Parathyroid adenoma (tissue), 2 donors: Measurements from ENCODE around the gene CDCP1.

Experiments
- H2AFZ ChIP-seq: fragments of 300-600 bp; sonication (generic); one replicate; pipeline ENCODE4 v1.7.0; 2017; ENCODE audit warnings: antibody characterized with exemption, mild to moderate bottlenecking
- H3K27ac ChIP-seq: fragments of 300-600 bp; sonication (generic); one replicate; pipeline ENCODE4 v1.7.0; 2017
- H3K27me3 ChIP-seq: fragments of 300-600 bp; sonication (generic); one replicate; pipeline ENCODE4 v1.7.0; 2017; ENCODE audit warnings: low read length; ENCODE audit not compliant: control insufficient read depth, insufficient read depth
- H3K36me3 ChIP-seq: fragments of 300-600 bp; sonication (generic); one replicate; pipeline ENCODE4 v1.7.0; 2017; ENCODE audit warnings: low read length; ENCODE audit not compliant: control insufficient read depth, insufficient read depth
- H3K4me1 ChIP-seq: fragments of 300-600 bp; sonication (generic); one replicate; pipeline ENCODE4 v1.7.0; 2017; ENCODE audit warnings: control low read depth
- H3K4me2 ChIP-seq: fragments of 300-600 bp; sonication (generic); one replicate; pipeline ENCODE4 v1.7.0; 2017; ENCODE audit warnings: low read length
- H3K4me3 ChIP-seq: fragments of 300-600 bp; sonication (generic); one replicate; pipeline ENCODE4 v1.7.0; 2017; ENCODE audit warnings: low read depth, low read length
- H3K79me2 ChIP-seq: fragments of 300-600 bp; sonication (generic); one replicate; pipeline ENCODE4 v1.7.0; 2017; ENCODE audit warnings: control low read depth
- H3K9ac ChIP-seq: fragments of 300-600 bp; sonication (generic); one replicate; pipeline ENCODE4 v1.7.0; 2017; ENCODE audit warnings: mild to moderate bottlenecking
- H3K9me3 ChIP-seq: fragments of 300-600 bp; sonication (generic); one replicate; pipeline ENCODE4 v1.7.0; 2017; ENCODE audit warnings: low read length; ENCODE audit not compliant: control insufficient read depth
- TF ChIP-seq, protein P1 (sequence below): fragments of 300-600 bp; sonication (generic); IDR thresholded peaks from one replicate; pipeline ENCODE4 v1.7.0; 2017; ENCODE audit warnings: antibody characterized with exemption, mild to moderate bottlenecking
- donor health status: primary hyperparathyroidism.

CDCP1 gene

DNA sequence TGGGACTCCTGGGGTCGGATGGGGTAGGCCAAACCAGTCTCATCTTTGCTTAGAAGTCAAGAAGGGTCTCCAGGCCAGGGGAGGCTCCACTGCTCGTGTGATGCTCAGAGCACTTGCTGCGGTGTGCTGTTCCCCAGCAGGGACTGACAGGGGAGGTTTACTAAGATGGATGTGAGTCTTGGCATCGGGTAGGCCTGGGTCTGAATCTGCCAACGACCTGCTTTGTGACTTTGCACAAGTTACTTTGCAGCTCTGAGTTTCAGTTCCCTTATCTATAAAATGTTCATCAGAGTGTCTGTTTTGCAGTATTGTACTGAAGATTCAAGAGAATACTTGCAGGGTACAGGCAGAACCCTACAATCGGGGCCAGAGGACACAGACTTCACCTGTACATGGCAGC is 17.3 kb upstream of the CDCP1 start:
- no peak overlapping the region for H3K4me2 ChIP-seq
- H3K9ac ChIP-seq = no peak overlapping the region
- H3K4me1 ChIP-seq = no peaks in the 10 kb centered on the region
- H3K27me3 ChIP-seq = no peaks in the 10 kb centered on the region
- TF ChIP-seq, protein P1, sequence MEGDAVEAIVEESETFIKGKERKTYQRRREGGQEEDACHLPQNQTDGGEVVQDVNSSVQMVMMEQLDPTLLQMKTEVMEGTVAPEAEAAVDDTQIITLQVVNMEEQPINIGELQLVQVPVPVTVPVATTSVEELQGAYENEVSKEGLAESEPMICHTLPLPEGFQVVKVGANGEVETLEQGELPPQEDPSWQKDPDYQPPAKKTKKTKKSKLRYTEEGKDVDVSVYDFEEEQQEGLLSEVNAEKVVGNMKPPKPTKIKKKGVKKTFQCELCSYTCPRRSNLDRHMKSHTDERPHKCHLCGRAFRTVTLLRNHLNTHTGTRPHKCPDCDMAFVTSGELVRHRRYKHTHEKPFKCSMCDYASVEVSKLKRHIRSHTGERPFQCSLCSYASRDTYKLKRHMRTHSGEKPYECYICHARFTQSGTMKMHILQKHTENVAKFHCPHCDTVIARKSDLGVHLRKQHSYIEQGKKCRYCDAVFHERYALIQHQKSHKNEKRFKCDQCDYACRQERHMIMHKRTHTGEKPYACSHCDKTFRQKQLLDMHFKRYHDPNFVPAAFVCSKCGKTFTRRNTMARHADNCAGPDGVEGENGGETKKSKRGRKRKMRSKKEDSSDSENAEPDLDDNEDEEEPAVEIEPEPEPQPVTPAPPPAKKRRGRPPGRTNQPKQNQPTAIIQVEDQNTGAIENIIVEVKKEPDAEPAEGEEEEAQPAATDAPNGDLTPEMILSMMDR = no peak
- H3K4me3 ChIP-seq = no peak overlapping the region
- no peaks in the 10 kb centered on the region for H3K79me2 ChIP-seq
- no peaks in the 10 kb centered on the region for H3K9me3 ChIP-seq
- no peaks in the 10 kb centered on the region for H3K36me3 ChIP-seq
- no peak overlapping the region for H2AFZ ChIP-seq
- no peak overlapping the region for H3K27ac ChIP-seq

DNA sequence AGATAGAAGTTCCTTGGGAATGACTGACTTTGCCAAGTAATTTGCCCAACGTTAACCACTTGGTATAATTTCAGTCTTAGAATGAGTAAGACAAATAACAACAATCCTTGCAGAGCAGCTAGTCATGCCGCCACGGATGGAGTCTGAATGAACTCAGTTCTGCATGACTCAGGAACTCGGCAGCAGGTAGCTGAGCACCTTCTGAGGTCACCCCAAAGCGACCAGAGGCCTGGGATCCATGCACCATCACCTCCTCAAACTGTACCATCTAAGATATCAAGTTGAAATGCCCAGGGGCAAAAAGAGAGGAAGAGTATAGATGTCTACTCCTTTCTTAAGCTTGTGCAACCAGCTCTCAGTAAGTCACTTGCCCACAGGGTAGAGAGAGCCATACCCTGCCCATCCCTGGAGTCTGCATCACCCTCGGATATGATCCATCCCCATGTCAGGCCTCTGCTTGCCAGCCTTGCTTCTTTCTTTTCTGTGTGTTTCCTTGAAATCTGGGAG is 8.5 kb upstream of the CDCP1 start:
- Histone ChIP-seq H2AFZ (no peak overlapping the region), H3K36me3 (no peaks in the 10 kb centered on the region), H3K4me3 (no peak overlapping the region), H3K79me2 (no peaks in the 10 kb centered on the region), H3K27me3 (no peaks in the 10 kb centered on the region), H3K4me1 (no peaks in the 10 kb centered on the region), H3K9me3 (no peaks in the 10 kb centered on the region), H3K27ac (no peak overlapping the region), H3K4me2 (no peak overlapping the region), H3K9ac (no peak overlapping the region)
- TF ChIP-seq, protein P1 = no peak

DNA sequence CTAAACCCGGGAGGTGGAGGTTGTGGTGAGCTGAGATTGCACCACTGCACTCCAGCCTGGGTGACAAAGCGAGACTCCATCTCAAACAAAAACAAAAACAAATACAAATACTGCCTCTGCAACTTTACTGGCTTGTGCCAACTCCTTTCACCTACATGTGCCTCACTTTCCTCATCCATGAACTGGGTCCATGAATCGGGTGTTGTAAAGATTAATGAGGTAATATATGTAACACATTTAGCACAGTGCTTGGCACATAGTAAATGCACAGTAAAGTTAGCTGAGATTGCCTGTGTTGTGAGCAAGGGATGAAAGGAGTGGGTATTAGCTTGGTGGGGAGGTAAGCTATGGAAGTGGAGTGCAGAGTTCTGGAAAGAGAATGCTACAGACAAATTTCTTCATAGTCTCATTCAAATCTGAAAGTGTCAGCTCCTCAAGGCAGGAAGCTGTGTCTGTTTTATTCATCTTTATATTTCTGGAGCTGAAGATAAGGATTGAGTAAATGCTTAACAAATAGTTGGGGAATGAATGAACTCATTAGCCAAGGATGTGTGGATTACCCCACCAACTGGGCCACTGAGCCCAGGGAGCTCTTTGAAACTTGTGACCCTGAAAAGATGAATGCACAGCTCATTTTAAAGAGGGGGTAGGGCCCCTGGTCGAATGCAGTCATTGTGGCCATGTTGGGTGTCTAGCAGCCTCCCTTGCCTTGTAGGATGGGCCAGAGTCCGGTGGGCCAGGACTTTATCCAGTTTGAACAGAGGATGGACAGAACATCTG is 7.7 kb upstream of the CDCP1 start:
- no peak overlapping the region for H3K9ac ChIP-seq
- TF ChIP-seq, protein P1 = no peak
- no peak overlapping the region for H3K27ac ChIP-seq
- H3K9me3 ChIP-seq = no peaks in the 10 kb centered on the region
- H3K36me3 ChIP-seq = no peaks in the 10 kb centered on the region
- H3K79me2 ChIP-seq = no peaks in the 10 kb centered on the region
- no peaks in the 10 kb centered on the region for H3K27me3 ChIP-seq
- H3K4me3 ChIP-seq = no peak overlapping the region
- H3K4me1 ChIP-seq = no peaks in the 10 kb centered on the region
- no peak overlapping the region for H3K4me2 ChIP-seq
- no peak overlapping the region for H2AFZ ChIP-seq

DNA sequence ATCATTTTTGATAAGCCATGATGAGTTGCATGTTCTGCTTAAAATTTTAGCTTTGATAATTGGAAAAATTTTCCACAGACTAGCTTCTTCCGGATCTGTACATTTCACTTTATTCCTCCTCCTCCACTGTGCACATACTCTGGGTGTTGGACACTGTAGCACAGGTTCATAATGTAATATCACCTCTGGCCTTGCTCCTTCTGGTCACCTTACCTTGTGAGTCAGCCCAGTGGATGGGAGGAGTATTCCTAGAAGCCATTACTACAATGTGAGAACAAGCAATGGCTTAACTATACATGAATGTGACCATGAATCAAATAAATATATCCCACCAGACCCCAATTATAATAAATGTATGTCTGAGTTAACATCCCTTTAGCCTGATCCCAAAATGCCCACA is 6.1 kb upstream of the CDCP1 start:
- Histone ChIP-seq H3K4me2 (no peak overlapping the region), H3K4me3 (no peak overlapping the region), H3K4me1 (no peaks in the 10 kb centered on the region), H3K79me2 (no peaks in the 10 kb centered on the region), H3K9ac (no peak overlapping the region), H3K27me3 (no peaks in the 10 kb centered on the region), H3K36me3 (no peaks in the 10 kb centered on the region), H2AFZ (no peak overlapping the region), H3K9me3 (no peaks in the 10 kb centered on the region), H3K27ac (no peak overlapping the region)
- TF ChIP-seq, protein P1 = no peak

DNA sequence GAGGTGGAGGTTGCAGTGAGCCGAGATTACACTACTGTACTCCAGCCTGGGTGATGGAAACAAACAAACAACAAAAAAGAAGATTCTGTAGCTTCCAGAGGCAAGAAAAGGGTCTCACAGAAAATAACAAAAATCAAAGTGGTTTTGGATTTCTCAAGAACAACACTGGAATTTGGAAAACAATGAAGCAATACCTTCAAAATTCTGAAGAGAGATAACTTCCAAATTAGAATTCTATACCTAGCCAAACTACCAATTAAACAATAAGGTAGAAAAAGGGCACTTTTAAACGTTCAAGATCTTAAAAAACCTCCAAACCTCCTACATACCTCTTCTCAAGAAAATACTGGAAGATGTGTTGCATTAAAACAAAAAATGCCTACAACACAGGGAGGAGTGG is 4.9 kb upstream of the CDCP1 start:
- H3K4me2 ChIP-seq = no peak overlapping the region
- H3K9ac ChIP-seq = no peak overlapping the region
- H3K27me3 ChIP-seq = no peaks in the 10 kb centered on the region
- no peak overlapping the region for H3K4me3 ChIP-seq
- H3K4me1 ChIP-seq = no peaks in the 10 kb centered on the region
- no peaks in the 10 kb centered on the region for H3K9me3 ChIP-seq
- no peaks in the 10 kb centered on the region for H3K79me2 ChIP-seq
- H3K27ac ChIP-seq = no peak overlapping the region
- H3K36me3 ChIP-seq = no peaks in the 10 kb centered on the region
- no peak overlapping the region for H2AFZ ChIP-seq
- TF ChIP-seq, protein P1 = no peak
